ENCODE results near the gene BCL2L13. TPM values are rescaled to one million over a fixed set of nuclear protein-coding genes. Genes with fewer than 3 reads are reported as not detected.

BCL2L13 gene
- total RNA-seq, 1 donor from 2014 or later, result 35.3 TPM

DNA sequence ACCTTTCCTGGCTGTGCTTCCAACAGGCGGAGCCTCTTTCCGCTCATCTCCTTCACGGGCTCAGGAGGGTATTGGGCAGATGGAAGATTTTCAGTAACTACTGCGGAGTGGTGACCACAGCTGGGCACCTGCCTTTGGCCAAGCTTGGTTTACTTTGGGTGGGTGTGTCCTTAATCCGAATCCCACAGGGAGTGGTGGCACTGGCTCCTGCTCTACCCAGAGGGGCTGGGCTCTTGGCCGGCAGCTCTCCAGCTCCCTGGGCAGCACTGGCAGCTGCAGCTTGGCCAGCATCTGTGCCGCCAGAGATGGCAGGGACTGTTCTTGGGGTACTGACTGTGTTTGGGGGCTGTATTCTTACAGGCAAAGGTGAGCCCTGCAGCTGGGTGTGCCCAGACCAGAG lies 105.9 kb downstream of the BCL2L13 start:
- H3K4me3 ChIP-seq (ENCODE audit: low read depth, low read length), result no peak overlapping the region
- DNase-seq (ENCODE audit: low read depth), result no peak
- no peak for TF ChIP-seq CTCF (conservative IDR thresholded peaks at IDR 0.05; ENCODE audit: low read depth, low read length)

DNA sequence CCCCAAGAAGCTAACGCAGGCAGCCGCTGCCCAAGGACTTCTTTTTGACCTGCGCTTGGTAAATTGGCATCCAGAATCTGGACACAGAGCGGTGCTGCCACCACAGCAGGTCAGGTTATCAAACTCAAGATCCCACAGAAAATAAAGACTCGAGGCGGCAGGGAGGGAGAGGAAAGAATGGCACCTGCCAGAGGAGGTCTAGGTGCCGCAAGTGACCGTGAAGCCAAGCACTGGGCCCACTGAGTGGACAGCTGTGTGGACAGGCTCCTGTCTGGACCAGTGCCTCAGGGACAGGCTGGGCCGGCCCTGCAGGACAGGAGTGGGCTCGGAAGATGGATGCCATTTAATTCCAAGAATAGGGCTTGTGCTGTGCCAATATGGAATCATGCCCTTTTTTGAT lies 108.4 kb downstream of the BCL2L13 start:
- H3K4me3 ChIP-seq (ENCODE audit: low read depth, low read length), result no peak overlapping the region
- DNase-seq (ENCODE audit: low read depth), result no peak
- TF ChIP-seq CTCF (conservative IDR thresholded peaks at IDR 0.05; ENCODE audit: low read depth, low read length), result no peak

- H3K4me3 ChIP-seq (ENCODE audit: low read depth, low read length), result no peak overlapping the region
- TF ChIP-seq CTCF (conservative IDR thresholded peaks at IDR 0.05; ENCODE audit: low read depth, low read length), result peak; percentile 18
Observed at GRCh38 chr22:17748555-17749353, 110.2 kb downstream of the BCL2L13 start.

GRCh38 chr22:17749605-17750395 lies 111.2 kb downstream of the BCL2L13 start:
- H3K4me3 ChIP-seq (ENCODE audit: low read depth, low read length), result no peak overlapping the region
- DNase-seq (ENCODE audit: low read depth), result no peak
- TF ChIP-seq CTCF (conservative IDR thresholded peaks at IDR 0.05; ENCODE audit: low read depth, low read length), result no peak

More at GRCh38 chr22:17748555-17749353, 110.2 kb downstream of the BCL2L13 start:
- no peak for DNase-seq (ENCODE audit: low read depth)

DNA sequence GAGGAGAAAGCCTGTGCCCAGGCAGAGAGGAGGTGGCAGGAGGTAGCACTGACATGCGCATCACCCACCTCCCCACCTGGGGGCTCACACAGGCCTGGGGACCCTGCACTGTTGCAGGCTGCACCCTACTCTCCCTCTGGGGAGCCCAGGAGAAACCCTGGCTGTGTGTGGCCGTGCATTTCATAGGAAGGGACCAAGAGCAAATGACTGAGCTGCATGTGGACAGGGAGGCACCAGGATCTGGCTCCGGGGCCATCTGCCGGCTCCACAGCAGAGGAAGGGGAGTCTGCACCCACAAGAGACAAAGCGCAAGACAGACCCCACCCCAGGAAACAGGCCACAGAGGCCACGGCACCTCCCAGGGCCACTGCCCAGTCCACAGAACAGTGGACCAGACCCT lies 113.0 kb downstream of the BCL2L13 start:
- H3K4me3 ChIP-seq (ENCODE audit: low read depth, low read length), result no peak overlapping the region
- no peak for TF ChIP-seq CTCF (conservative IDR thresholded peaks at IDR 0.05; ENCODE audit: low read depth, low read length)
- DNase-seq (ENCODE audit: low read depth), result no peak

- DNase-seq (ENCODE audit: low read depth), result no peak
- TF ChIP-seq CTCF (conservative IDR thresholded peaks at IDR 0.05; ENCODE audit: low read depth, low read length), result no peak
- H3K4me3 ChIP-seq (ENCODE audit: low read depth, low read length), result no peak overlapping the region
Observed at GRCh38 chr22:17753401-17753989, 114.9 kb downstream of the BCL2L13 start.

Measured in epithelial cell of proximal tubule (primary cell).